Keratinocyte (primary cell): ENCODE results near the gene ZCCHC7.

Experiments
- EZH2 ChIP-seq: IDR thresholded peaks from one replicate; pipeline ENCODE4 v1.6.1; 2012; ENCODE audit warnings: inconsistent platforms, mild to moderate bottlenecking, low read length, moderate library complexity
- TF ChIP-seq, protein P1 (sequence below), 3 experiments: IDR thresholded peaks in 1 of 3; conservative IDR thresholded peaks in 1 of 3; optimal IDR thresholded peaks in 1 of 3; 2 replicates in 2 of 3; 3 replicates in 1 of 3; pipeline versions ENCODE3 to v1.5.1; 2011; ENCODE audit warnings: low read length in 3 of 3, mild to moderate bottlenecking in 3 of 3, moderate library complexity in 2 of 3, control low read depth in 1 of 3, inconsistent platforms in 1 of 3; ENCODE audit not compliant: insufficient read depth in 2 of 3; ENCODE audit errors: extremely low read depth in 1 of 3

DNA sequence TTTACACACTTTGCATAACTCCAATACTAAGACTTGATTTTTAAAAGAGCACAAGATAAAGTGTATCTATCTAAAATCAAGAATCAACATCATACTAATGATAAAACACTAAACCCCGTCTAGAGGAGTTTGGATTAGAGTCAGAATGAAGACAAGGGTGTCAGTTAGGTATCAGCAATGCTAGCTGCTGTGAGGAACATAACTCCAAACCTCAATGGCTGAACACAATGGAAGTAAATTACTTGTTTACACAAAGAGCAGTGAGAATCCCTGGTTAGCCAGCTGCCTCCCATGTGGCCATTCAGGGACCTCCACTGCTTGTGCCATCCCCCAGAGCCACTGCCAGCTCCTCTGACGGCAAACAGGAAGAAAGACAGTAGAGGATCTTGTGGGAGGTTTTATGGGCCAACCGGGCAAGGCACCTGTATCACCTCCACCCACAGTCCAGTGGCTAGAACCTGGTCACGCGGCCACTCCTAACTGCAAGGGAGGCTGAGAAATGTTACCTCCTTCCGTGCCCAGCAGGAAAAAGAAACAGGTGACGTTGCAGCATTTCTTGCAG, 278.2 kb downstream of the ZCCHC7 start:
- TF ChIP-seq, protein P1, sequence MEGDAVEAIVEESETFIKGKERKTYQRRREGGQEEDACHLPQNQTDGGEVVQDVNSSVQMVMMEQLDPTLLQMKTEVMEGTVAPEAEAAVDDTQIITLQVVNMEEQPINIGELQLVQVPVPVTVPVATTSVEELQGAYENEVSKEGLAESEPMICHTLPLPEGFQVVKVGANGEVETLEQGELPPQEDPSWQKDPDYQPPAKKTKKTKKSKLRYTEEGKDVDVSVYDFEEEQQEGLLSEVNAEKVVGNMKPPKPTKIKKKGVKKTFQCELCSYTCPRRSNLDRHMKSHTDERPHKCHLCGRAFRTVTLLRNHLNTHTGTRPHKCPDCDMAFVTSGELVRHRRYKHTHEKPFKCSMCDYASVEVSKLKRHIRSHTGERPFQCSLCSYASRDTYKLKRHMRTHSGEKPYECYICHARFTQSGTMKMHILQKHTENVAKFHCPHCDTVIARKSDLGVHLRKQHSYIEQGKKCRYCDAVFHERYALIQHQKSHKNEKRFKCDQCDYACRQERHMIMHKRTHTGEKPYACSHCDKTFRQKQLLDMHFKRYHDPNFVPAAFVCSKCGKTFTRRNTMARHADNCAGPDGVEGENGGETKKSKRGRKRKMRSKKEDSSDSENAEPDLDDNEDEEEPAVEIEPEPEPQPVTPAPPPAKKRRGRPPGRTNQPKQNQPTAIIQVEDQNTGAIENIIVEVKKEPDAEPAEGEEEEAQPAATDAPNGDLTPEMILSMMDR (optimal IDR thresholded peaks at IDR 0.05 in 1 of 3, IDR thresholded peaks at IDR 0.05 in 1 of 3, conservative IDR thresholded peaks at IDR 0.05 in 1 of 3; ENCODE audit: extremely low read depth in 1 of 3, insufficient read depth in 2 of 3, low read length in 3 of 3): no peak
- no peak for TF ChIP-seq EZH2
